NT2/D1 (cell line): ENCODE results near the gene PALLD.

Experiments used
- DNase-seq: peaks from one replicate; pipeline ENCODE4 v3.0.0-alpha.2; 2011; ENCODE audit warnings: low read depth, low spot score
- H3K27me3 ChIP-seq: 2 replicates; pipeline ENCODE4 v1.6.0; 2011; ENCODE audit warnings: mild to moderate bottlenecking; ENCODE audit not compliant: insufficient read length, insufficient read depth
- H3K36me3 ChIP-seq: 2 replicates; pipeline ENCODE4 v1.6.1; 2011; ENCODE audit warnings: mild to moderate bottlenecking, low read length, mixed read lengths; ENCODE audit not compliant: insufficient read depth, insufficient read length
- H3K4me1 ChIP-seq: 2 replicates; pipeline ENCODE4 v1.5.1; 2011; ENCODE audit not compliant: insufficient read depth, insufficient read length
- H3K4me3 ChIP-seq: 2 replicates; pipeline ENCODE4 v1.5.1; 2011; ENCODE audit warnings: low read depth; ENCODE audit not compliant: insufficient read length
- H3K9ac ChIP-seq: 2 replicates; pipeline ENCODE4 v1.6.0; 2011; ENCODE audit warnings: low read depth; ENCODE audit not compliant: insufficient read length
- H3K9me3 ChIP-seq: 2 replicates; pipeline ENCODE4 v1.5.1; 2011; ENCODE audit warnings: mild to moderate bottlenecking, low read length; ENCODE audit not compliant: insufficient read depth
- SUZ12 ChIP-seq: IDR thresholded peaks from 2 replicates; pipeline ENCODE4 v1.6.1; 2011; ENCODE audit not compliant: insufficient read length, insufficient read depth; ENCODE audit errors: extremely low read depth
- YY1 ChIP-seq: IDR thresholded peaks from 2 replicates; pipeline ENCODE4 v1.6.1; 2011; ENCODE audit not compliant: insufficient read length, insufficient read depth
- ZNF274 ChIP-seq: IDR thresholded peaks from 2 replicates; pipeline ENCODE4 v1.6.1; 2011; ENCODE audit warnings: mild to moderate bottlenecking, low read depth, low read length

The PALLD gene

GRCh38 chr4:168528131-168528949 lies 31.5 kb downstream of the PALLD start:
- DNase-seq = no peak

GRCh38 chr4:168529257-168529656 lies 32.4 kb downstream of the PALLD start:
- Histone ChIP-seq H3K4me3 (no peak overlapping the region), H3K9me3 (no peaks in the 10 kb centered on the region), H3K27me3 (no peaks in the 10 kb centered on the region), H3K4me1 (no peaks in the 10 kb centered on the region), H3K36me3 (no peaks in the 10 kb centered on the region), H3K9ac (no peak overlapping the region)
- no peak for DNase-seq
- TF ChIP-seq YY1 (no peak), SUZ12 (no peak), ZNF274 (no peak)

More at GRCh38 chr4:168528131-168528949, 31.5 kb downstream of the PALLD start:
- H3K9ac ChIP-seq = no peak overlapping the region
- no peaks in the 10 kb centered on the region for H3K9me3 ChIP-seq
- no peaks in the 10 kb centered on the region for H3K27me3 ChIP-seq
- TF ChIP-seq YY1 (no peak), SUZ12 (no peak), ZNF274 (no peak)
- no peaks in the 10 kb centered on the region for H3K36me3 ChIP-seq
- H3K4me3 ChIP-seq = no peak overlapping the region
- no peaks in the 10 kb centered on the region for H3K4me1 ChIP-seq

- DNase-seq = no peak
- Histone ChIP-seq H3K36me3 (no peaks in the 10 kb centered on the region), H3K9me3 (no peaks in the 10 kb centered on the region)
Measured at GRCh38 chr4:168531305-168531704, 34.5 kb downstream of the PALLD start.

GRCh38 chr4:168534535-168534934 lies 37.7 kb downstream of the PALLD start:
- no peaks in the 10 kb centered on the region for H3K27me3 ChIP-seq
- H3K9me3 ChIP-seq = no peaks in the 10 kb centered on the region
- no peak overlapping the region for H3K4me3 ChIP-seq
- H3K36me3 ChIP-seq = no peaks in the 10 kb centered on the region
- TF ChIP-seq YY1 (no peak), SUZ12 (no peak), ZNF274 (no peak)
- DNase-seq = no peak
- H3K9ac ChIP-seq = no peak overlapping the region
- H3K4me1 ChIP-seq = no peaks in the 10 kb centered on the region

More at GRCh38 chr4:168531305-168531704, 34.5 kb downstream of the PALLD start:
- H3K9ac ChIP-seq = no peak overlapping the region
- H3K4me3 ChIP-seq = no peak overlapping the region
- H3K27me3 ChIP-seq = no peaks in the 10 kb centered on the region
- TF ChIP-seq SUZ12 (no peak), ZNF274 (no peak), YY1 (no peak)
- H3K4me1 ChIP-seq = no peaks in the 10 kb centered on the region

- Histone ChIP-seq H3K9me3 (no peaks in the 10 kb centered on the region), H3K4me3 (no peak overlapping the region)
Measured at GRCh38 chr4:168535689-168536088, 38.8 kb downstream of the PALLD start.

GRCh38 chr4:168536448-168536847 lies 39.6 kb downstream of the PALLD start:
- no peak overlapping the region for H3K4me3 ChIP-seq
- DNase-seq = no peak
- no peaks in the 10 kb centered on the region for H3K36me3 ChIP-seq
- TF ChIP-seq ZNF274 = no peak
- TF ChIP-seq YY1 = no peak
- TF ChIP-seq SUZ12 = no peak
- H3K9ac ChIP-seq = no peak overlapping the region
- no peaks in the 10 kb centered on the region for H3K4me1 ChIP-seq
- no peaks in the 10 kb centered on the region for H3K9me3 ChIP-seq
- no peaks in the 10 kb centered on the region for H3K27me3 ChIP-seq

More at GRCh38 chr4:168535689-168536088, 38.8 kb downstream of the PALLD start:
- H3K9ac ChIP-seq = no peak overlapping the region
- no peaks in the 10 kb centered on the region for H3K27me3 ChIP-seq
- DNase-seq = no peak
- TF ChIP-seq YY1 = no peak
- TF ChIP-seq ZNF274 = no peak
- no peak for TF ChIP-seq SUZ12
- H3K4me1 ChIP-seq = no peaks in the 10 kb centered on the region
- no peaks in the 10 kb centered on the region for H3K36me3 ChIP-seq

GRCh38 chr4:168537086-168537485 lies 40.2 kb downstream of the PALLD start:
- no peak for DNase-seq

More at GRCh38 chr4:168537086-168537485, 40.2 kb downstream of the PALLD start:
- Histone ChIP-seq H3K27me3 (no peaks in the 10 kb centered on the region), H3K36me3 (no peaks in the 10 kb centered on the region), H3K9ac (no peak overlapping the region), H3K4me1 (no peaks in the 10 kb centered on the region), H3K4me3 (no peak overlapping the region), H3K9me3 (no peaks in the 10 kb centered on the region)
- TF ChIP-seq SUZ12 (no peak), ZNF274 (no peak)
